ENCODE measurements around the gene LGALS7. TPM values are rescaled to one million over a fixed set of nuclear protein-coding genes. Genes with fewer than 3 reads are reported as not detected.
"Not testable (repeated sequence)": the region's sequence is repeated elsewhere in the genome, so short reads cannot be mapped to it uniquely, and the experiment has no call there.

The LGALS7 gene
- total RNA-seq (2014; rRNA removed; shearing (Covaris generic)): 0.37 and 1.9 TPM in 2 replicates

DNA sequence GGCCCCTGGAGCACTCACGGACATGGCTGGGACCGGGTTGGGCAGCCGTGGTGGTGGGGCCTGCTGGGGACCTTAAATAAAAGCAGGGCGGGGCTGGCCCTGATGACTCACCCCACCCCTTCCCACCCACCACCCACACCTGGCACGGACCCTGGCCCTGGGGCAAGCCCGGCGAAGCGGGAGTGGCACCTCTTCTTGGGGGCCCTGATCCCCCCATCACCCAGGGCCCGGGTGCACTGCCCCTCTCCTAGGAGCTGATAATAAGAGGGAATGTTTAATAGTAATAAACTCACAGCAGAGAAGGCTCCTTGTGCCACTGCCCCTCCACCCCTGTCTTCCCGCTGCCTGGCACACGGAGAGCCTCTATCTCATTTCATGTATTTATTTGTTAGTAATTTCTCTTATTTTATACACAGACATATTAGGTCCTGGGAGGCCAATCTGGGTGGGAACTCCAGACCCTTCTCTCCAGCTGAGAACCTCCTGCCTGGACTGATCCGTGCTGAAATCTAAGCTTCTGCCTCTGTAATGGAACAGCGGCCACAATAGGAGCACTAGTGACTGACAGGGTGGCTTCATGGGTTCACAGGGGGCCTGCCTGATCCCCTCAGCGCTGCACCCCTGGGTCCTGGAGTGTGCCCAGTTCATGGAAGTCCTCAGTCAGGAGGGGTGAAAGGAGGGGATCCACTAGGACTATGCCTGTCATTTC is at the start of gene LGALS7:
LGALS7 (minus strand) TSS at position 49 of the 709 bp plus-strand sequence; CDS start at position 24, 25 bp downstream.
- H3K27me3 ChIP-seq (ENCODE audit: control insufficient read depth, insufficient read depth, low read length): no peaks in the 10 kb centered on the region
- peak; percentile 33 for DNase-seq
- no peaks in the 10 kb centered on the region for H3K36me3 ChIP-seq (replicated peaks; ENCODE audit: control insufficient read depth, insufficient read depth, low read length)
- H3K4me3 ChIP-seq (ENCODE audit: insufficient read depth, low read depth, low read length): no peak within 1 kb of the TSS

DNA sequence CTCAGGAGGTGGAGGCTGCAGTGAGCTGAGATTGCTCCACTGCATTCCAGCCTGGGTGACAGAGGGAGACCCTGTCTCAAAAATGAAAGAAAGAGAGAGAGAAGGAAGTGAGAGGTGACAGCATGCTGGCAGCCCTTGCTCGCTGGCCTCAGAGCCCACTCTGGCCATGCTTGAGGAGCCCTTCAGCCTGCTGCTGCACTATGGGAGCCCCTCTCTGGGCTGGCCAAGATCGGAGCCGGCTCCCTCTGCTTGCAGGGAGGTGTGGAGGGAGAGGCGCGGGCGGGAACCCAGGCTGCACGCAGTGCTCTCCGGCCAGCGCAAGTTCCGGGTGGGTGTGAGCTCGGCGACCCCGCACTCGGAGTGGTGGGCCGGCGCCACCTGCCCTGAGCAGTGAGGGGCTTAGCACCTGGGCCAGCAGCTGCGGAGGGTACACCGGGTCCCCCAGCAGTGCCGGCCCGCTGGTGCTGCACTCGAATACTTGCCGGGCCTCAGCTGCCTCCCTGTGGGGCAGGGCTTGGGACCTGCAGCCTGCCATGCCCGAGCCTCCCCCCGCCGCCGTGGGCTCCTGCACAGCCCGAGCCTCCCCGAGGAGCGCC is 48.0 kb upstream of the LGALS7 start:
- H3K27me3 ChIP-seq (ENCODE audit: control insufficient read depth, insufficient read depth, low read length); H3K4me3 ChIP-seq (ENCODE audit: insufficient read depth, low read depth, low read length); H3K36me3 ChIP-seq (replicated peaks; ENCODE audit: control insufficient read depth, insufficient read depth, low read length); DNase-seq: not testable (repeated sequence)

DNA sequence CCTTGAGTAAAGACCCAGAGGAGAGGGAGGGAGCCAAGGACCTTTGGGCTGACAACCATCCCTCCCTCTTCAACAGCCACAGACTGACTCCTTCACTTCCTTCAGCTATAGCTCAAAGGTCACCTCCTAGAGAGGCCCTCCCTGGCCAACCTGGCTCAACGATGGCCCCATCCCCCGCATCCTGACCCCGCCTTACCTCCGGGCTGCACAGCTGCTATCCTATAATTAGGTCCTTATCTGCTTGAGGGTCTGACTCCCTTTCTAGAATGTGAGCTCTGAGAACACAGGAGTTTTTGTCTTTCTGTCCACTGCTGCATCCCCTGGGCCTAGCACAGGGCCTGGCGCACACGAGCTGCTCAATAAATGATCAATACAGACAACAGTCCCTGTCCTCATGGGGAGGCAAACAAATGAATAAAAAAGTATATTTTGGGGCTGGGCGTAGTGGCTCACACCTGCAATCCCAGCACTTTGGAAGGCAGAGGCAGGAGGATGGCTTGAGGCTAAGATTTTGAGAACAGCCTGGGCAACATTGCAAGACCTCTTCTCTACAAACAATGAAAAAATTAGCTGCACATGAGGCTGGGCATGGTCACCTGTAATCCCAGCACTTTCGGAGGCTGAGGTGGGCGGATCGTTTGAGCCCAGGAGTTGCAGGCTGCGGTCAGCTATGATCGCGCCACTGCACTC is 46.1 kb upstream of the LGALS7 start:
- H3K36me3 ChIP-seq (replicated peaks; ENCODE audit: control insufficient read depth, insufficient read depth, low read length): peaks cover 5% of the 10 kb centered on the region
- no peaks in the 10 kb centered on the region for H3K27me3 ChIP-seq (ENCODE audit: control insufficient read depth, insufficient read depth, low read length)
- peak; percentile 61 for DNase-seq
- no peak overlapping the region for H3K4me3 ChIP-seq (ENCODE audit: insufficient read depth, low read depth, low read length)

DNA sequence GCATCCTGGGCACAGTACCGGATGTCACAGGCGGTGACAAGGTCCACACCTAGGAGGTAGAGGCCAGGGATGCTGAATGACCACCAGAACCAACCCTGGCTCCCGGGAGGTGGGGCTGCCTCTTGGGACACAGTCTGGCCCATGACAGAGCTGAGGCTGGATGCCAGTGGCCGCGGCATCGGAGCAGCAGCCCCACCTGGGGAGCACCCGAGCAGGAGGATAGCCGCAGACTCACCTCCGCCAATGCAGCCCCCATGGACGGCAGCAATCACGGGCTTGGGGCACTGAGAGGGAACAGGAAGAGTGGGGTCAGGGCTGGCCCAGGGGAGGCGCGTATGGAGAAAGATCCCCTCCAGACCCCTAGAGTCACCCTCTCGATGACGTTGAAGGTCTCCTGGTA is 43.8 kb upstream of the LGALS7 start:
- Histone ChIP-seq H3K4me3 (ENCODE audit: insufficient read depth, low read depth, low read length) (no peak overlapping the region), H3K27me3 (ENCODE audit: control insufficient read depth, insufficient read depth, low read length) (no peaks in the 10 kb centered on the region), H3K36me3 (replicated peaks; ENCODE audit: control insufficient read depth, insufficient read depth, low read length) (peaks cover 4% of the 10 kb centered on the region)
- peak; percentile 35 for DNase-seq

DNA sequence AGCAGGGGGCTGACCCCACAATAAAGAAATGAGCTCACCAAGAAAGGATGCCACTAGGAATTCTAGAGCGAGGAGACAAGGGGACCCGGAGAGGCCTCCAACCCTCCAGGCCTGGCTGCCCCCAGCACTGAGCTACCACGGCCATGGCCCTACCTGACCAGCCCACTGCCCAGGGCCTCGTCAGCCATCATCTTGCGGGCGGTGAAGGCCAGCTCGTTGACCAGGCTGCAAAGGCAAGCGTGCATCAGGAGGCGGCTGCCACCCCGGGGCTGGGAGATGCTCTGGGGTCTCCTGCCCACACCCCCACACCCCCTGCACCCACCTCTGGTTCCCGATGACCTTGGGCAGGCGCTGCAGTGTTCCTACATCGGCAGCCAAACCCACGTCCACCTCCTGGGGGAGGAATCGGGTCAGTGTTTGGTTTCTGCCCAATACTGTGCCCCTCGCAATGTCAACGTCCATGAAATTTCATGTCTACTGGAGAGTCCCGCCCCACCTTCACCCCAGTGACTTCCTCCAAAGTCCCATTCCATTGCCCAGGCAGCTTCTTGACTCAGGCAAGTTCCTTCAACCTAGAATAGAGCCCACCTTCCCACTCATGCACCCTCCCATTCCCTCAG is 42.9 kb upstream of the LGALS7 start:
- no peak overlapping the region for H3K4me3 ChIP-seq (ENCODE audit: insufficient read depth, low read depth, low read length)
- no peaks in the 10 kb centered on the region for H3K27me3 ChIP-seq (ENCODE audit: control insufficient read depth, insufficient read depth, low read length)
- DNase-seq: peak; percentile 41
- H3K36me3 ChIP-seq (replicated peaks; ENCODE audit: control insufficient read depth, insufficient read depth, low read length): peaks cover 4% of the 10 kb centered on the region

DNA sequence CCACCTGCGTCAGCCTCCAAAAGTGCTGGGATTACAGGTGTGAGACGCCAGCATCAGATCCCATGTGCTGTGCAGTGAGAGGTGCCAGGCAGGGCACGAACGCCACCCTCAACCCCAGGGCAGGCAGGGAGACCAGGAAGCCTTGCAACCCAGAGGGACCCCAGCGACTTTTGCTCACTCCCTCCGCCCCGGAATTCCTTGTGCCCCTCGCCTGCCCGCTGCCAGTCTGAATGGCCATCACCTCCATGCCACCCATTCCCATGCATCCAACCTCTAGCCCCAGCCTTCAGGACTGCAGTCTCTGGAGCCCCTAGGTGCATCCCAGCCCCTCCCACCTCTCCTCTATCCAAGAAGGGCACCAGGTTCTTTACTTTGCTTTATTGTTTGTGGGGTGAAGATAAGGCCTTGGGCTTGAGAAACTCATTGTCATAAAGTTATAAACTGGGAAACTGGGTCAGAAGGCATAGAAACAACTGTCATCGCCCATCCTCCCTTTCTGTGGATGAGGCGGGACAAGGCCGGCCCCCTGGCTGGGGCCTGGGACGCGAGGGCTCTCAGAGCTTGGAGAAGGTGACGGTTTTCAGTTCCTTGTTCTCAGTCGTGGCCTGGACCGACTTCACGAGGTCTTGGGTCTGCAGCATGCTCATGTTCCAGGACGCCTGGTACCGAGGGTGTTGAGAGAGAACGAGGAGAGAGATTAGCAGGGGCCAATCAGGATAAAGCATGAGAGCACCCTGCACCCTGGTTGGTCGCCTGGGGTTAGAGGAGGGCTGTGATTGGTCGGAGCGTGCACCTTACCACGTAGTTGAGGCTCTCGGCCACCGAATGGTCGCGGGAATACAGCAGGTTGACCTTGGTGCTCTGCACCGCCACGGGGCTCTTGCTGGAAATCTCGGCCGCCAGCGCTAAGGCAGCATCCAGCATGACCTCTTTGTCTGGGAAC is 42.0 kb upstream of the LGALS7 start:
- H3K27me3 ChIP-seq (ENCODE audit: control insufficient read depth, insufficient read depth, low read length): no peaks in the 10 kb centered on the region
- peak; percentile 83 for DNase-seq
- peaks cover 4% of the 10 kb centered on the region for H3K36me3 ChIP-seq (replicated peaks; ENCODE audit: control insufficient read depth, insufficient read depth, low read length)
- H3K4me3 ChIP-seq (ENCODE audit: insufficient read depth, low read depth, low read length): no peak overlapping the region

DNA sequence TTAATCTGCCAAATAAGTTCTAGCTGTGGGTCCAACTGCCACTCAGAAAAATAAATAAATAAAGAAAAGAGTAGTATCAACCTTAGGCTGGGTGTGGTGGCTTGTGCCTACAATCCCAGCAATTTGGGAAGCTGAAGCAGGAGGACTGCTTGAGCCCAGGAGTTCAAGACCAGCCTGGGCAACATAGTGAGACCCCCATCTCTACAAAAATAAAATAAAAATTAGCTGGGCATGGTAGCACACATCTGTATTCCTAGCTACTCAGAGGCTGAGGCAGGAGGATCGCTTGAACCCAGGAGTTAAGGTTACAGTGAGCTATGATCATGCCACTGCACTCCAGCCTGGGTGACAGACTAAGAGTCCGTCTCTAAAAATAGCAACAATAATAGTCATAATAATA is 40.6 kb upstream of the LGALS7 start:
- H3K36me3 ChIP-seq (replicated peaks; ENCODE audit: control insufficient read depth, insufficient read depth, low read length); DNase-seq; H3K27me3 ChIP-seq (ENCODE audit: control insufficient read depth, insufficient read depth, low read length); H3K4me3 ChIP-seq (ENCODE audit: insufficient read depth, low read depth, low read length): not testable (repeated sequence)

DNA sequence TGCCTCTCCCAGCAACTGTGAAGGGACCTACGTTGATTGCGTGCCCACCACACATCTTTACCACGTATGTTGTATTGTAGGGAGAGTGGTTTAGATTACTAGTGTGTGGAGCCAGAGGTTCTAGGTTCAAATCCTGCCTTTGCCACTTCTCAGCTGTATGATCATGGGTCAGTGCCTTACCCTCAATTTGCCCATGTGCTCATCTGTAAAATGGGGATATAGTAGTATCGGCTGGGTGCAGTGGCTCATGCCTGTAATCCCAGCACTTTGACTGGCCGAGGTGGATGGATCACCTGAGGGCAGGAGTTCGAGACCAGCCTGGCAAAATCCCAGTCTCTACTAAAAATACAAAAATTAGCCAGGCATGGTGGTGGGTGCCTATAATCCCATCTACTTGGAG is 40.0 kb upstream of the LGALS7 start:
- no peak for DNase-seq
- Histone ChIP-seq H3K27me3 (ENCODE audit: control insufficient read depth, insufficient read depth, low read length) (no peaks in the 10 kb centered on the region), H3K4me3 (ENCODE audit: insufficient read depth, low read depth, low read length) (no peak overlapping the region), H3K36me3 (replicated peaks; ENCODE audit: control insufficient read depth, insufficient read depth, low read length) (peaks cover 4% of the 10 kb centered on the region)

DNA sequence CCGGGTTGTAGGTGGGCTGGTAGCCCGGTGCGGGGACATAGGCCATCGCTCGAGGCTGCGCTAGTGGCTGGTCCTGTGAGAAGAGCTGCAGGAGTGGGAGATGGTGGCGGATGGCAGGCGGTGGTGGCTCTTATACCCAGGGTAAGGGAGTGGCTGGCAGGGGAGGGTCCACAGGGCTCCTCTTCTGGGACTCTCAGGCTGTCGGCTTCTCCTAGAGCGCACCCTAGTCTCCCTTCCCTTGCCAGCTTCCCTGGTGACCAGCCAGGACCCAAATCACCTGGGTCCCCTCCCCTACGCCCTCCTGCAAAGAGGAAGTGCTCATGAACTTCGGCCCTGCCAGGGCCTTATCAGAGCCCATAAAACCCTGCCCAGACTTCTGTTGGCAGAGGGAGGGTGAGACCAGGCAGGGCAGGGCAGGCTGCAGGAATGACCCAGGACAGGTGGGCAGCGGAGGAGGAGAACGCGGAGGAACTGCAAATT is 39.6 kb upstream of the LGALS7 start, which contains the start of gene LGALS4:
LGALS4 (minus strand) TSS at position 105 of the 480 bp plus-strand sequence; CDS start at position 46, 59 bp downstream.
- Histone ChIP-seq H3K4me3 (ENCODE audit: insufficient read depth, low read depth, low read length) (no peak within 1 kb of the TSS), H3K36me3 (replicated peaks; ENCODE audit: control insufficient read depth, insufficient read depth, low read length) (peaks cover 4% of the 10 kb centered on the region), H3K27me3 (ENCODE audit: control insufficient read depth, insufficient read depth, low read length) (no peaks in the 10 kb centered on the region)
- peak; percentile 64 for DNase-seq

DNA sequence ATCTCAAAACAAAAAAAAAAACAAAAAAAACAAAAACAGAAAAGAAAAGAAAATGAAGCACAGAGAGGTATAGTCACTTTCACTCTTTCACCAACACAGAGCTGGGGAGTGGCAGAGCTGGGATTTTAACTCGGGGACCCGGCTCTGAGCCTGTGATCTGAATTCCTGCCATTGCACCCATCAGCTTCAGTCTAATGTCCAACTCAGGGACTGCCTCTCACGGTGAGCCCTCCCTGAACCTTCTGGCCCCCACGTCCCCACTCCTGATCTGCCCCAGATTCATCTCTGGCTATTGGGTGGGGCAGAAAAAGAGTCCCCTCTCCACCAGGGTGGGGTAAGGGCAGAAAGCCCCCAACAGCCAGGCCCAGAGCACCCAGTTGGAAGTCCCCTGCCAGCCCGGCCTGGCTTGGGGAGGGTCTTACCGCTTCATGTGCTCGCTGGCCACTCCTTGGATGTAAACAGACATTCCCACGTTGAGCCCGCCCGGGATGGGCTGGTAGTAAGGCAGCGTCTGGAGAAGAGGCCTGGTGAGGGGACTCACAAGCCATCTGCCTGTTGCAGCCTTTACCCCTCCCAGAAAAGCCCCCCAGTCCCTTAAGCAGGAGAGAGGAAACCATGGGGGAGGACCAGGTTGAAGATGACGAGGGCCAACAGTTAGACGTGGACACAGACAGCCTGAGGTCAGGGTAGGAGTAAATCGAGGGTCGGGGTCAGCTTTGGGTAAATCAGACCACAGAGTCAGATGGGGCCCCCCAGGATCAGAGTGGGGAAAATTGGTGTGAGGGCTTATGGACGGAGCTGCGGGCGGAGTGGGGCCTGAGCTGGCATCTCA is 38.9 kb upstream of the LGALS7 start:
- DNase-seq: peak; percentile 45
- H3K27me3 ChIP-seq (ENCODE audit: control insufficient read depth, insufficient read depth, low read length): no peaks in the 10 kb centered on the region

DNA sequence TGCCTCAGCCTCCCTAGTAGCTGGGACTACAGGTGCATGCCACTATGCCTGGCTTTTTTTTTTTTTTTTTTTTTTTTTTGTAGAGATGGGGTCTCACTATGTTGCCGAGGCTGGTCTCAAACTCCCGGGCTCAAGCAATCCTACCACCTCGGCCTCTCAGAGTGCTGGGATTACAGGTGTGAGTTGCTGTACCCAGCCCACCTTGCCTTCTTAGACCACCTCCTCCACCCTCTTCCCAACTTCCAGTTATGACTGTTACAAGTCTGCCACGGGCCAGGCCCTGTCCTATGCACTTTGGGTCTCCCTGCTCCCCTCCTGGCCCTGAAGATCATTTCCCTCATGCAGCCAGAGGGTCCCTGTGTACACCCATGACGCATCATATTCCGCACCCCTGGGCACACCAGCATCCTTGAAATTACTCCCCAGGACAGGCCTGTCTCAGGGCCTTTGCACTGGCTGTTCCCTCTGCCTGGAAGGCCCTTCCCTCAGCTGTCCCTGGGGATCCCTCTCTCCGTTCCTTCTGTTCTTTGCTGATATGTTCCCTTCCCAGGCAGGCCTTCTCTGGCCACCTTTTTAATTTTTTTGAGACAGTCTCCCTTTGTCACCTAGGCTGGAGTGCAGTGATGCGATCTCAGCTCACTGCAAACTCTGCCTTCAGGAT is 36.4 kb upstream of the LGALS7 start:
- H3K27me3 ChIP-seq (ENCODE audit: control insufficient read depth, insufficient read depth, low read length): no peaks in the 10 kb centered on the region
- H3K36me3 ChIP-seq (replicated peaks; ENCODE audit: control insufficient read depth, insufficient read depth, low read length): no peaks in the 10 kb centered on the region
- no peak overlapping the region for H3K4me3 ChIP-seq (ENCODE audit: insufficient read depth, low read depth, low read length)
- peak; percentile 13 for DNase-seq

More for the DNA sequence above, 38.9 kb upstream of the LGALS7 start:
- H3K4me3 ChIP-seq (ENCODE audit: insufficient read depth, low read depth, low read length): no peak overlapping the region
- peaks cover 4% of the 10 kb centered on the region for H3K36me3 ChIP-seq (replicated peaks; ENCODE audit: control insufficient read depth, insufficient read depth, low read length)

DNA sequence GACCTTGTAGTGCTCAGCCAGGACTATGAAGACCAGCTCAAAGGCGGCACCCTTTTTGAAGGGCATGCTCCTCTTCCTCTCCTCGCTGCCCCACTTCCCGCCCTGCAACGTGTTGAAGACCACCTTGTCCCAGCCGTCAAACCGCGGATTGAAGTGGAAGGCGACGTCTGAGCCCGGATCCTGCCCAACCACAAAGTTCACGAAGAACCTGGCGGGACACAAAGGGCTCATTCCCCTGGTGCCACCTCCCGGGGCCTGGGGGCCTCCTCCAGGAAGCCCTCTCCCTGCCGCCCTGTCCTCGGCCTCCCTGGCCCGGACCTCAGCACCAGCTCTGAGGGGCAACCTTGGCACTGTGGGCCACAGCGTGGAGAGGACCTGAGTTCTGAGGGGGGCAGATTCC is 35.4 kb upstream of the LGALS7 start:
- no peaks in the 10 kb centered on the region for H3K27me3 ChIP-seq (ENCODE audit: control insufficient read depth, insufficient read depth, low read length)
- DNase-seq: peak; percentile 37
- H3K36me3 ChIP-seq (replicated peaks; ENCODE audit: control insufficient read depth, insufficient read depth, low read length): no peaks in the 10 kb centered on the region
- no peak overlapping the region for H3K4me3 ChIP-seq (ENCODE audit: insufficient read depth, low read depth, low read length)

Measured in H7 (cell line).